ENCODE results near the gene SAPCD2.

Gene SAPCD2

GRCh38 chr9:137030538-137031527 lies 39.5 kb downstream of the SAPCD2 start:
- peak in 1 of 6 experiments; percentile 13 for DNase-seq

GRCh38 chr9:137030006-137030405 lies 40.4 kb downstream of the SAPCD2 start:
- no peak for DNase-seq

- DNase-seq: peak; percentile 20 to 63 (median 52)
These were observed 41.1 kb downstream of the SAPCD2 start for GRCh38 chr9:137029058-137029936.

- peak; percentile 35 to 64 (median 59) for DNase-seq
These were observed 41.9 kb downstream of the SAPCD2 start for GRCh38 chr9:137028263-137029057.

GRCh38 chr9:137027369-137028262 lies 42.7 kb downstream of the SAPCD2 start, which contains the start of gene ABCA2:
Gene ABCA2 (minus strand): TSS chr9:137028237. CDS start chr9:137028140, 97 bp downstream.
- DNase-seq: peak in 1 of 6 experiments; percentile 47

- no peak for DNase-seq
These were observed 43.5 kb downstream of the SAPCD2 start for GRCh38 chr9:137026828-137027227.

- DNase-seq: no peak
These were observed 44.0 kb downstream of the SAPCD2 start for GRCh38 chr9:137026384-137026783.

GRCh38 chr9:137025517-137025966 lies 44.8 kb downstream of the SAPCD2 start:
- no peak for DNase-seq

GRCh38 chr9:137023583-137023991 lies 46.8 kb downstream of the SAPCD2 start:
- no peak for DNase-seq

GRCh38 chr9:137023157-137023556 lies 47.2 kb downstream of the SAPCD2 start:
- DNase-seq: no peak

- no peak for DNase-seq
These were observed 47.7 kb downstream of the SAPCD2 start for GRCh38 chr9:137022662-137023008.

GRCh38 chr9:137021979-137022661 lies 48.2 kb downstream of the SAPCD2 start:
- DNase-seq: peak; percentile 16 to 77 (median 52)

- no peak for DNase-seq
These were observed 48.8 kb downstream of the SAPCD2 start for GRCh38 chr9:137021568-137021978.

GRCh38 chr9:137020771-137021567 lies 49.4 kb downstream of the SAPCD2 start:
- no peak for DNase-seq

- DNase-seq: no peak
These were observed 50.3 kb downstream of the SAPCD2 start for GRCh38 chr9:137019891-137020683.

- no peak for DNase-seq
These were observed 51.4 kb downstream of the SAPCD2 start for GRCh38 chr9:137018761-137019559.

- no peak for DNase-seq
These were observed 52.4 kb downstream of the SAPCD2 start for GRCh38 chr9:137017791-137018497.
